Measurements from ENCODE around the gene ARID3A.
"Not testable (repeated sequence)": the region's sequence is repeated elsewhere in the genome, so short reads cannot be mapped to it uniquely, and the experiment has no call there.

Gene ARID3A

GRCh38 chr19:891421-892200, 34.2 kb upstream of the ARID3A start:
- DNase-seq (ENCODE audit: low read depth in 1 of 2, low spot score in 1 of 2): not testable (repeated sequence)

GRCh38 chr19:892243-892893, 33.5 kb upstream of the ARID3A start:
- no peak for DNase-seq (ENCODE audit: low read depth in 1 of 2, low spot score in 1 of 2)

- peak; percentile 81 to 89 for DNase-seq (ENCODE audit: low read depth in 1 of 2, low spot score in 1 of 2)
Measured at GRCh38 chr19:892894-893689, 32.7 kb upstream of the ARID3A start, which contains the start of the genes MED16 and RNU6-9. TSS of gene MED16 (minus strand) at chr19:893187. CDS start at chr19:891131, 2,056 bp downstream. TSS of gene RNU6-9 (plus strand) at chr19:893484.

- DNase-seq (ENCODE audit: low read depth in 1 of 2, low spot score in 1 of 2): no peak
Measured at GRCh38 chr19:896434-896833, 29.4 kb upstream of the ARID3A start.

GRCh38 chr19:896999-897398, 28.8 kb upstream of the ARID3A start:
- DNase-seq (ENCODE audit: low read depth in 1 of 2, low spot score in 1 of 2): no peak

- DNase-seq (ENCODE audit: low read depth in 1 of 2, low spot score in 1 of 2): no peak
Measured at GRCh38 chr19:897442-898039, 28.3 kb upstream of the ARID3A start.

- DNase-seq (ENCODE audit: low read depth in 1 of 2, low spot score in 1 of 2): no peak
Measured at GRCh38 chr19:898663-899062, 27.2 kb upstream of the ARID3A start.

- DNase-seq (ENCODE audit: low read depth in 1 of 2, low spot score in 1 of 2): no peak
Measured at GRCh38 chr19:899336-900042, 26.3 kb upstream of the ARID3A start.

GRCh38 chr19:900043-900301, 25.9 kb upstream of the ARID3A start:
- DNase-seq (ENCODE audit: low read depth in 1 of 2, low spot score in 1 of 2): no peak

GRCh38 chr19:900302-901111, 25.3 kb upstream of the ARID3A start:
- no peak for DNase-seq (ENCODE audit: low read depth in 1 of 2, low spot score in 1 of 2)

- no peak for DNase-seq (ENCODE audit: low read depth in 1 of 2, low spot score in 1 of 2)
Measured at GRCh38 chr19:901216-902092, 24.4 kb upstream of the ARID3A start.

GRCh38 chr19:902093-902370, 23.8 kb upstream of the ARID3A start:
- DNase-seq (ENCODE audit: low read depth in 1 of 2, low spot score in 1 of 2): no peak

GRCh38 chr19:902446-903226, 23.2 kb upstream of the ARID3A start:
- no peak for DNase-seq (ENCODE audit: low read depth in 1 of 2, low spot score in 1 of 2)

GRCh38 chr19:903266-903797, 22.5 kb upstream of the ARID3A start:
- DNase-seq (ENCODE audit: low read depth in 1 of 2, low spot score in 1 of 2): no peak

- DNase-seq (ENCODE audit: low read depth in 1 of 2, low spot score in 1 of 2): no peak
Measured at GRCh38 chr19:904545-904944, 21.3 kb upstream of the ARID3A start.

GRCh38 chr19:906480-906879, 19.4 kb upstream of the ARID3A start:
- no peak for DNase-seq (ENCODE audit: low read depth in 1 of 2, low spot score in 1 of 2)

- no peak for DNase-seq (ENCODE audit: low read depth in 1 of 2, low spot score in 1 of 2)
Measured at GRCh38 chr19:907183-907853, 18.5 kb upstream of the ARID3A start.

All from activated CD4-positive, alpha-beta T cell treated with anti-CD3 and anti-CD28 coated beads, Interleukin-2, amount 50 U/mL, for 24 hours (primary cell).